Gastrocnemius medialis (tissue), 4 donors: ENCODE results near the gene FAM98A.

Source experiments
- CTCF ChIP-seq, 5 experiments: fragments of 450-650 bp in 3 of 5; fragments of 200-600 bp in 2 of 5; sonication (generic) in 2 of 5; IDR thresholded peaks in 4 of 5; conservative IDR thresholded peaks in 1 of 5; 1 replicate in 4 of 5; 2 replicates in 1 of 5; pipeline ENCODE4 v1.5.1; 2016 to 2019; ENCODE audit warnings: antibody characterized with exemption in 5 of 5, mild to moderate bottlenecking in 3 of 5, moderate library complexity in 3 of 5
- POLR2A ChIP-seq, 2 donors: fragments of 450-650 bp; IDR thresholded peaks; one replicate each; pipeline ENCODE4 v1.6.1; 2017; ENCODE audit warnings: antibody characterized with exemption in 2 of 2, mild to moderate bottlenecking in 2 of 2, moderate library complexity in 2 of 2

- no peak for TF ChIP-seq CTCF (IDR thresholded peaks at IDR 0.05 in 4 of 5, conservative IDR thresholded peaks at IDR 0.05 in 1 of 5)
- TF ChIP-seq POLR2A (IDR thresholded peaks at IDR 0.05), result no peak
Observed at GRCh38 chr2:33628031-33628827, 29.1 kb upstream of the FAM98A start.
